ENCODE data around the gene XXYLT1.

The XXYLT1 gene

GRCh38 chr3:195186041-195186709 lies 84.8 kb downstream of the XXYLT1 start:
- H3K4me3 ChIP-seq (ENCODE audit: low read length) = no peak overlapping the region
- no peaks in the 10 kb centered on the region for H3K36me3 ChIP-seq (ENCODE audit: control insufficient read depth, low read length)
- H3K9me3 ChIP-seq (ENCODE audit: control insufficient read depth, insufficient read depth, low read length) = no peaks in the 10 kb centered on the region
- peak overlapping the region; percentile 18; the same call in 1 of the 2 replicates for H3K4me2 ChIP-seq (ENCODE audit: low read length)
- H3K27me3 ChIP-seq (ENCODE audit: control insufficient read depth, low read length) = no peaks in the 10 kb centered on the region
- no peaks in the 10 kb centered on the region for H3K9me2 ChIP-seq (replicated peaks; ENCODE audit: control insufficient read depth, low read length)
- H4K20me1 ChIP-seq (ENCODE audit: control insufficient read depth, insufficient read depth, low read depth, low read length) = no peaks in the 10 kb centered on the region
- H3K27ac ChIP-seq (ENCODE audit: low read depth, low read length) = no peak overlapping the region
- H3K4me1 ChIP-seq (ENCODE audit: control insufficient read depth, low read length) = peaks cover 38% of the 10 kb centered on the region
- no peaks in the 10 kb centered on the region for H3F3A ChIP-seq (ENCODE audit: control insufficient read depth, insufficient read depth)
- H3K79me2 ChIP-seq (ENCODE audit: control insufficient read depth, low read length) = peaks cover 27% of the 10 kb centered on the region
- TF ChIP-seq CTCF (IDR thresholded peaks at IDR 0.05; ENCODE audit: low read depth, low read length, poor library complexity, severe bottlenecking) (no peak), EZH2phosphoT487 (IDR thresholded peaks at IDR 0.05; ENCODE audit: borderline replicate concordance, low read length) (no peak)

DNA sequence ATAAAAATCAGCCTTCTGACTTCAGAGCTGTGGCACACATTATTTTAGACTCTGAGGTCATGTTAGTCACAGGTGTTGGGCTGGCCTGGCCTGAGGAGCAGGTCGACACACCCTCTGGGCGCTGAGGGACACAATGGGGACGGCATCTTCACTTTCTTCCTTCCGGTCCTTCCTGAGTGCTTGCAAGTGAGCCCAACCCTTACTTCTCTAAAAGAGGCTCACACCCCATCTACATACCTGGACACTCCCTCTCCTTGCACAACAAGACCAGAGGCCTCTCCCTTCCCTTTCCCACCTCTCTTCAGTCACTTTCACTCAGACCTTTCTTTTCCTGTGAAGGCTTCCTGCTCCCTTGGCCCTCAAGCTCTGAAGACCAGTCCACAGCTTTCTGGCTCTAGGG lies 85.4 kb downstream of the XXYLT1 start:
- Histone ChIP-seq H3K9me2 (replicated peaks; ENCODE audit: control insufficient read depth, low read length) (no peaks in the 10 kb centered on the region), H3K9me3 (ENCODE audit: control insufficient read depth, insufficient read depth, low read length) (no peaks in the 10 kb centered on the region), H4K20me1 (ENCODE audit: control insufficient read depth, insufficient read depth, low read depth, low read length) (no peaks in the 10 kb centered on the region), H3K4me2 (ENCODE audit: low read length) (0 out of 2 replicates have a peak overlapping the region, but pooled peaks have one; percentile 18), H3K79me2 (ENCODE audit: control insufficient read depth, low read length) (peaks cover 27% of the 10 kb centered on the region), H3K36me3 (ENCODE audit: control insufficient read depth, low read length) (no peaks in the 10 kb centered on the region), H3K4me1 (ENCODE audit: control insufficient read depth, low read length) (peaks cover 38% of the 10 kb centered on the region), H3F3A (ENCODE audit: control insufficient read depth, insufficient read depth) (no peaks in the 10 kb centered on the region), H3K4me3 (ENCODE audit: low read length) (no peak overlapping the region), H3K27me3 (ENCODE audit: control insufficient read depth, low read length) (no peaks in the 10 kb centered on the region), H3K27ac (ENCODE audit: low read depth, low read length) (no peak overlapping the region)
- TF ChIP-seq CTCF (IDR thresholded peaks at IDR 0.05; ENCODE audit: low read depth, low read length, poor library complexity, severe bottlenecking) (no peak), EZH2phosphoT487 (IDR thresholded peaks at IDR 0.05; ENCODE audit: borderline replicate concordance, low read length) (no peak)

- Histone ChIP-seq H3K27me3 (ENCODE audit: control insufficient read depth, low read length) (no peaks in the 10 kb centered on the region), H3K4me2 (ENCODE audit: low read length) (no peak overlapping the region), H4K20me1 (ENCODE audit: control insufficient read depth, insufficient read depth, low read depth, low read length) (no peaks in the 10 kb centered on the region), H3K4me3 (ENCODE audit: low read length) (no peak overlapping the region), H3K27ac (ENCODE audit: low read depth, low read length) (no peak overlapping the region), H3K9me3 (ENCODE audit: control insufficient read depth, insufficient read depth, low read length) (no peaks in the 10 kb centered on the region), H3K79me2 (ENCODE audit: control insufficient read depth, low read length) (peaks cover 24% of the 10 kb centered on the region), H3K36me3 (ENCODE audit: control insufficient read depth, low read length) (no peaks in the 10 kb centered on the region), H3F3A (ENCODE audit: control insufficient read depth, insufficient read depth) (no peaks in the 10 kb centered on the region), H3K4me1 (ENCODE audit: control insufficient read depth, low read length) (peaks cover 38% of the 10 kb centered on the region), H3K9me2 (replicated peaks; ENCODE audit: control insufficient read depth, low read length) (no peaks in the 10 kb centered on the region)
- TF ChIP-seq CTCF (IDR thresholded peaks at IDR 0.05; ENCODE audit: low read depth, low read length, poor library complexity, severe bottlenecking) = no peak
- no peak for TF ChIP-seq EZH2phosphoT487 (IDR thresholded peaks at IDR 0.05; ENCODE audit: borderline replicate concordance, low read length)
Observed at GRCh38 chr3:195184716-195185421, 86.1 kb downstream of the XXYLT1 start.

Measured in DOHH2 (cell line).